Astrocyte (in vitro differentiated cells and primary cell): Measurements from ENCODE around the gene GRIA1. TPM values are rescaled to one million over a fixed set of nuclear protein-coding genes. Genes with fewer than 3 reads are reported as not detected.

Experiments
- DNase-seq: peaks from one replicate; pipeline ENCODE4 v3.0.0-alpha.2; 2010; ENCODE audit warnings: low read depth
- FAIRE-seq: peaks from 2 replicates; lab custom pipeline; 2011; peaks lifted over from hg19 to GRCh38; lab: Jason Lieb, UNC
- H2AFZ ChIP-seq: 2 replicates; pipeline ENCODE4 v1.6.0; 2012; ENCODE audit warnings: low read depth, low read length, inconsistent platforms
- H3K27ac ChIP-seq: 2 replicates; pipeline ENCODE4 v1.5.1; 2011; ENCODE audit warnings: low read depth, low read length, inconsistent platforms
- H3K27me3 ChIP-seq: 2 replicates; pipeline ENCODE4 v1.6.0; 2011; ENCODE audit warnings: low read length, inconsistent platforms; ENCODE audit not compliant: insufficient read depth
- H3K36me3 ChIP-seq: 2 replicates; pipeline ENCODE4 v1.5.1; 2011; ENCODE audit warnings: low read length, inconsistent platforms; ENCODE audit not compliant: insufficient read depth
- H3K4me1 ChIP-seq: 2 replicates; pipeline ENCODE4 v1.5.1; 2011; ENCODE audit warnings: low read length, inconsistent platforms; ENCODE audit not compliant: insufficient read depth
- H3K4me2 ChIP-seq: 2 replicates; pipeline ENCODE4 v1.6.0; 2012; ENCODE audit warnings: low read length, inconsistent platforms
- H3K4me3 ChIP-seq: 2 replicates; pipeline ENCODE4 v1.5.1; 2011; ENCODE audit warnings: low read depth, mild to moderate bottlenecking, low read length, inconsistent platforms; ENCODE audit not compliant: insufficient read depth
- H3K79me2 ChIP-seq: 2 replicates; pipeline ENCODE4 v1.6.0; 2012; ENCODE audit warnings: mild to moderate bottlenecking, low read length, inconsistent platforms; ENCODE audit not compliant: insufficient read depth
- H3K9ac ChIP-seq: 2 replicates; pipeline ENCODE4 v1.6.0; 2012; ENCODE audit warnings: mild to moderate bottlenecking, low read length, inconsistent platforms
- H3K9me3 ChIP-seq: 2 replicates; pipeline ENCODE4 v1.5.1; 2012; ENCODE audit warnings: low read depth, mild to moderate bottlenecking, low read length, inconsistent platforms; ENCODE audit not compliant: insufficient read depth
- H4K20me1 ChIP-seq: 2 replicates; pipeline ENCODE4 v1.6.0; 2012; ENCODE audit warnings: low read length, inconsistent platforms; ENCODE audit not compliant: insufficient read depth
- H3K27ac Mint-ChIP-seq: one replicate; pipeline ENCODE4 v1.8.0; 2021; ENCODE audit warnings: mild to moderate bottlenecking, mixed read lengths; ENCODE audit not compliant: unreplicated experiment
- H3K27me3 Mint-ChIP-seq: one replicate; pipeline ENCODE4 v1.8.0; 2021; ENCODE audit warnings: low read depth, mixed read lengths; ENCODE audit not compliant: unreplicated experiment
- H3K36me3 Mint-ChIP-seq: one replicate; pipeline ENCODE4 v1.8.0; 2021; ENCODE audit warnings: low read depth, mixed read lengths; ENCODE audit not compliant: unreplicated experiment
- H3K4me1 Mint-ChIP-seq: one replicate; pipeline ENCODE4 v1.8.0; 2021; ENCODE audit warnings: low read depth, mixed read lengths; ENCODE audit not compliant: unreplicated experiment
- H3K4me3 Mint-ChIP-seq: one replicate; pipeline ENCODE4 v1.8.0; 2021; ENCODE audit warnings: mild to moderate bottlenecking, moderate library complexity, mixed read lengths; ENCODE audit not compliant: unreplicated experiment
- H3K9me3 Mint-ChIP-seq: one replicate; pipeline ENCODE4 v1.8.0; 2021; ENCODE audit warnings: mild to moderate bottlenecking, mixed read lengths; ENCODE audit not compliant: unreplicated experiment
- CTCF ChIP-seq: IDR thresholded peaks from 2 replicates; pipeline ENCODE4 v1.5.1; 2011; ENCODE audit warnings: low read depth, mild to moderate bottlenecking, inconsistent platforms, low read length, moderate library complexity; ENCODE audit not compliant: insufficient read depth
- EZH2 ChIP-seq: IDR thresholded peaks from 2 replicates; pipeline ENCODE4 v1.6.1; 2012; ENCODE audit warnings: mild to moderate bottlenecking, low read length, inconsistent platforms; ENCODE audit not compliant: insufficient read depth
- total RNA-seq: library from RNA; stranded (reverse); gene quantifications from 2 replicates; pipeline ENCODE4 v1.2.1, GENCODE V29; 2021

Gene GRIA1
- total RNA-seq, 1 donor from 2014 or later, result 5.4 TPM

- H3K27ac Mint-ChIP-seq, result peak overlapping the region; percentile 10
- no peak for FAIRE-seq
- no peak overlapping the region for H3K4me2 ChIP-seq
These were observed 29.7 kb downstream of the GRIA1 start for GRCh38 chr5:153520137-153520536.

DNA sequence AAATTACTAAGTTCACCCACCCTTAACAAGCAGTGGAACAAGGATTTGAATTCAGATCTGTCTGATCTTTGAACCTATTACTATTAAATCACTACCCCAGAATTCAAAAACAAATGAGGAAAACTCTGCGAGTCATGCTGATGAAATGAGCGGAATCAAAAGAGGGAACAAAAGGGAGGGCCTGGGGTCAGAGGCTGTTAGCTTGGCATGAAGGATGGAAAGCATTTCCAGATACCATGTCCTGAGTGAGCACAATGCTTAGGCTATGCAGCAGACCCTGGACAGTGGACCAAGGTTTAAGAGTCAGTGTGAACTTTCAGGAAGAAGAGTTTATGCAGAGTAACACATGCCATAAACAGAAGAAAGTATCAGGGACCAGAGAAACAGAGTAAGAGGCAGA is 30.5 kb downstream of the GRIA1 start:
- Histone ChIP-seq H3K9me3 (no peaks in the 10 kb centered on the region), H3K4me2 (peak overlapping the region; percentile 29), H3K27ac (no peak overlapping the region), H3K79me2 (no peaks in the 10 kb centered on the region), H2AFZ (peak overlapping the region; percentile 27), H3K27me3 (no peaks in the 10 kb centered on the region), H4K20me1 (no peaks in the 10 kb centered on the region), H3K36me3 (no peaks in the 10 kb centered on the region), H3K9ac (no peak overlapping the region), H3K4me3 (no peak overlapping the region), H3K4me1 (peaks cover 22% of the 10 kb centered on the region)
- no peak for FAIRE-seq
- H3K4me1 Mint-ChIP-seq, result peaks cover 16% of the 10 kb centered on the region
- peak overlapping the region; percentile 12 for H3K27ac Mint-ChIP-seq
- H3K4me3 Mint-ChIP-seq, result no peak overlapping the region
- no peak for TF ChIP-seq EZH2
- TF ChIP-seq CTCF, result no peak
- no peaks in the 10 kb centered on the region for H3K27me3 Mint-ChIP-seq
- peak; percentile 29 for DNase-seq
- no peaks in the 10 kb centered on the region for H3K36me3 Mint-ChIP-seq
- H3K9me3 Mint-ChIP-seq, result no peaks in the 10 kb centered on the region

More at GRCh38 chr5:153520137-153520536, 29.7 kb downstream of the GRIA1 start:
- Histone ChIP-seq H2AFZ (no peak overlapping the region), H3K9me3 (no peaks in the 10 kb centered on the region), H3K27ac (no peak overlapping the region), H3K4me1 (peaks cover 22% of the 10 kb centered on the region), H3K79me2 (no peaks in the 10 kb centered on the region), H3K27me3 (no peaks in the 10 kb centered on the region), H4K20me1 (no peaks in the 10 kb centered on the region), H3K4me3 (no peak overlapping the region), H3K36me3 (no peaks in the 10 kb centered on the region), H3K9ac (no peak overlapping the region)
- no peak for DNase-seq
- Mint-ChIP-seq H3K4me3 (no peak overlapping the region), H3K36me3 (no peaks in the 10 kb centered on the region), H3K27me3 (no peaks in the 10 kb centered on the region), H3K4me1 (peaks cover 12% of the 10 kb centered on the region), H3K9me3 (no peaks in the 10 kb centered on the region)
- TF ChIP-seq CTCF, result no peak
- TF ChIP-seq EZH2, result no peak

GRCh38 chr5:153523211-153523610 is 32.7 kb downstream of the GRIA1 start:
- no peak overlapping the region for H3K4me3 Mint-ChIP-seq
- no peak overlapping the region for H3K27ac Mint-ChIP-seq
- Histone ChIP-seq H3K79me2 (no peaks in the 10 kb centered on the region), H3K36me3 (no peaks in the 10 kb centered on the region), H4K20me1 (no peaks in the 10 kb centered on the region), H3K27me3 (no peaks in the 10 kb centered on the region), H3K9ac (peak overlapping the region; percentile 12), H3K27ac (peak overlapping the region; percentile 44), H3K4me1 (peaks cover 22% of the 10 kb centered on the region), H2AFZ (no peak overlapping the region), H3K4me2 (peak overlapping the region; percentile 63), H3K4me3 (no peak overlapping the region), H3K9me3 (no peaks in the 10 kb centered on the region)
- H3K9me3 Mint-ChIP-seq, result no peaks in the 10 kb centered on the region
- H3K36me3 Mint-ChIP-seq, result no peaks in the 10 kb centered on the region
- H3K27me3 Mint-ChIP-seq, result no peaks in the 10 kb centered on the region
- peak; percentile 75 for FAIRE-seq
- no peak for TF ChIP-seq EZH2
- TF ChIP-seq CTCF, result no peak
- DNase-seq, result peak; percentile 62
- peaks cover 16% of the 10 kb centered on the region for H3K4me1 Mint-ChIP-seq
